Stimulated activated CD4-positive, alpha-beta T cell treated with anti-CD3 and anti-CD28 coated beads, Interleukin-15, amount 100 ng/mL, for 24 hours (primary cell): ENCODE measurements around the gene PDILT.
"Not testable (repeated sequence)": the region's sequence is repeated elsewhere in the genome, so short reads cannot be mapped to it uniquely, and the experiment has no call there.

Experiments
- DNase-seq: peaks from one replicate; pipeline ENCODE4 v3.0.0-alpha.2; 2020

Gene PDILT

GRCh38 chr16:20355114-20355782 lies 49.3 kb downstream of the PDILT start:
- no peak for DNase-seq

GRCh38 chr16:20353379-20353778 lies 51.2 kb downstream of the PDILT start:
- no peak for DNase-seq

DNA sequence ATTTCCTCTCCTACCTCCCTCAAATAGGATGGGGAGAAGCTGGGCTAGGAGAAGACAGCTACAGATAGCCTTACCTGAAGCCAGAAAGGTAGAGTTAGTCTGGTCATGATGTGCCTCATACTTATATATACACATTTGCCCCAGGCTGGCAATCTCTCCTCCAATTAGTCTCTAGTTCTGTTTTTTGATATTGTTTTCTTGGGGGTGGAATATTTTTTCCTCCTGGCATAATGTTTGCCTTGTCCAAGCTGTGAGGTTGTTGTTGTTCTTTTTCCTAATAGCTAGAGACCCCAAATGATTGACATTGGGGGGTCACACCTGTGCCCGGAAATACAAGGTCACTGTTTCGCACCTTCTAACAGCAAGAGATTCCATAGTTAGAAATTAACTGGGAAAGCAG lies 51.9 kb downstream of the PDILT start, which contains the start of gene UMOD:
Gene UMOD (minus strand): TSS at position 101 of the 400 bp plus-strand sequence. CDS start 1,978 bp downstream, outside the sequence.
- no peak for DNase-seq

DNA sequence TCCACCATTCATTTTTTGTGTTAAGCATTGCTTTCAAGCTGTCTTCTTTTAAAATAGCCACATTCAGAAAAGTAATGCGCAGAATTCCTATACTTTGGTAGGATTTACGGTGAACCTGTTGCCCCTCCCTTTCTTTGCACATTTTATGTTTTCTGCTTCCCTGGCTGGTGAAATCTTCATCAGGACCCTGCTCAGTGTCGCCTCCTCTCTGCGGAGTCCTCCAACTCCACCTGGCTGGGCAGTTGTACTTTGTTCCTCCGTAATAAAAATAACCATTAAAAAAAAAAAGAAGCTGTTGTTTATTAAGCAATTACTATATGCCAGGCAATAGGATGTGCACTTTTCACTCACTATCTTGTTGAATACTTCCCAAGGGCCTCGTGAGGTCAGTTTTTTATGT lies 54.9 kb downstream of the PDILT start:
- DNase-seq, result no peak

DNA sequence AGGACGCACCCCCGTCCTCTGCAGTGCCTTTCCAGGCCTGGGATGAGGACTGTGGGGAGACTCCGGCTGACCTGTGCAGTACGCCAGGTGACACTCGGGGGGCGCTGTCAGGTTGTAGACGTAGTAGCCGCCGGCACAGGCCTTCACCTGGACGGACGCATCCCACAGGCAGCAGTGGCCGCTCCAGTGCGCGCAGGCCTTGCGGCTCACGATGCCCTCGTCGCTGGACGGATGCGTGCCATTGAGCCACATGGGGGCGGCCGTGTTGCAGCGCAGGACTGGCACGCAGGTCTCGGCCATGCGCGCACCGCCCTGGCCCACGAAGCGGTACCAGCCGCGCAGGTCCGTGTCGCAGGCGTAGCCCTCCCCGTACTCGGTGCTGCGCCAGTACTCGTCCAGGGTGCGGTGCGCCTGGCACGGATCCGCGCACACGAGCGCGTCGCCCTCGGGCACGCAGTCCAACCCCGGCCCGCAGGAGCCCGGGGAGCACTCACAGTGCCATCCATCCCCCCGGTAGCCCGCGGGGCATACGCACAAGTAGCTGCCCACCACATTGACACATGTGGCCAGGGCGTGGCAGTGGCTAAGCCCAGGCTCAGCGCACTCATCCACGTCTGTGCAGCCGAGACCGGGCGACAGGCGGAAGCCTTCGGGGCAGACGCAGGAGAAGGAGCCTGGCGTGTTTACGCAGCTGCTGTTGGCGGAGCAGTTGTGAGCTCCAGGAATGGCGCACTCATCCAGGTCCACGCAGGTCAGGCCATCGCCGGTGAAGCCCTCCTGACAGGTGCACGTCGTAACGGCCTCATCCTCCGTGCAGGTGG lies 56.0 kb downstream of the PDILT start:
- peak; percentile 4 for DNase-seq

- no peak for DNase-seq
Measured at GRCh38 chr16:20347666-20348364, 56.7 kb downstream of the PDILT start.

DNA sequence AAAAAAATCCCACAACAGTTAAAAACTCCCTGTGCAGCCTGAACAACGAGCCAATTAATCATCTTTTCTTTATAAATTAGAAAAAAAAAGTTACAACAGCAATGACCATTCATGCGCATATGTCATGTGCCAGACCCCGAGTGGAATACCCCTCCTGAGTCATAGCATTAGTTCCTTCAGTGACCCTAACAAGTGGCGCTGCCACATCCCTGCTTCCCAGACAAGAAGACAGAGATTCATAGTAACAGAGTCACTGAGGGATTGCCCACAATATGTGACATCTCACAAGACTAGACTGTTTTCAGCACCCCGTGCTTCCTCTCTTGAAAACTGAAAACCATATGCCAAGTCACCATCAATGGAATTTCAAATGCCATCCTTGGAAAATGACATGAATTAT lies 59.9 kb downstream of the PDILT start:
- DNase-seq, result no peak

DNA sequence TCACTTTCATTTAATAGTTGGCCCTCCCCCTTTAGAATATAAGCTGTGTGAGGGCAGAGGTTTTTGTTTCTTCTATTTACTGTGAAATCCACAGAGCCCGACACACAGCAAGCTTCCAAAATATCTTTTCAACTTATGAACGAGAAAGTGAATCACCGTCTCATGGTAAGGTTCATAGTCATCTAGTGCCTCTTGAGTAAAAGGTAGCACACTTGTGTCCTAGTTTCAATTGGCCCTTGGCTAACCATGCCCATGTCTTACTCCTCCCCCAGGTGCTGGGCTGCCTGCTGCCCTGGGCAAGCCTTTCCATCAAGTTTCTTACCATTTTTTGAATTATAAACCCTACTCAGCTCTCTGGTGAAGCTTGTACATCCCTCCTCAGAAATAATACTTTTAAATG lies 64.8 kb downstream of the PDILT start:
- no peak for DNase-seq

DNA sequence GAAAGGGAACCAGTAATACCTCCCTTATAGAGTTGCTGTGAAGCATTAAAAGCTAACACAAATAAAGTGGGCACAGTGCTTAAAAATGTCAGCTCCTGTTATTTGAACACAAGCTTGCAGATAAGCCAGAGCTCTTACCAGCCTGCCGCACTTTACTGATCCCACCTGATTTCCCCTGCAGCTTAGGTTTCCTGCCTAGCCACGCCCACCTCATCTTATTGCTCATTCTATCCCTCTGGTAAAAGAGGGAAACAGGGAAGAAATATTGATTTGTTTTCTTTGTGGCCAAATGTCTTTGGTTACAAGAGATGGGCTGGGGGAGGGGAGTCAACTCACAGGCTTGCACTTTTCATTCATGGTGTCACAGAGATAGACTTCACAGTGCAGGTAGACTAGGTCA lies 67.6 kb downstream of the PDILT start:
- no peak for DNase-seq

DNA sequence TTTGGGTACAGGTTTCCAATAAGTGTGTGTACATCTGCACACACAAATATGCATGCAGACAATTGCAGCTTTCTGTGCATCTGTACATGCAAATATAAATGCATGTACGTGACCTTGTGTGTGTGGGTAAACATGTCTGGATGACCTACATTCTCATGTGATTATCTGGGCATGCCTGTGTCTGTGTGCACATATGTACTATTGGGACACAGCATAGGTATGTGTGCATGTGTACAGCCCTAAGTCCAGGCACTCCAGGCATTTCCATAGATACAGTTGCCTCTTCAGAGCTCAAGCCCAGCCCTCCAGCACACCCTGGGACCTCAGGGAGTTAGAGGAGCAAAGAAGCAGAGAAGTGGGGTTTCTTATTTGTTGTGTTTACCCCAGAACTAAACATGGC lies 70.1 kb downstream of the PDILT start:
- no peak for DNase-seq

GRCh38 chr16:20333120-20333519 lies 71.4 kb downstream of the PDILT start:
- no peak for DNase-seq

DNA sequence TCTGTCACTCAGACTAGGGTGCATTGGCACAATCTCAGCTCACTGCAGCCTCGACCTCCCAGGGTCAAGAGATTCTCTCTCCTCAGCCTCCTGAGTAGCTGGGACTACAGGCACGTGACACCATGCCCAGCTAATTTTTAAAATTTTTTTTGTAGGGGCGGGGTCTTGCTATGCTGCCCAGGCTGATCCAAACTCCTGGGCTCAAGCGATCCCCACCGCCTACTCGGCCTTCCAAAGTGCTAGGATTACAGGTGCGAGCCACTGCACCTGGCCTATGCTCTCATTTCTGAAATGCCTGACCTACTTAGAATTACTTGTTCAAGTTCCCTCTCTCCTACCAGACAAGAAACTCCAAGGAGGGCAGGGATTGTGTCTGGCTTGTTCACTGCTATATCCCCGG lies 72.1 kb downstream of the PDILT start:
- no peak for DNase-seq

GRCh38 chr16:20331635-20332034 lies 72.9 kb downstream of the PDILT start:
- no peak for DNase-seq

GRCh38 chr16:20329392-20330138 lies 75.0 kb downstream of the PDILT start:
- no peak for DNase-seq

DNA sequence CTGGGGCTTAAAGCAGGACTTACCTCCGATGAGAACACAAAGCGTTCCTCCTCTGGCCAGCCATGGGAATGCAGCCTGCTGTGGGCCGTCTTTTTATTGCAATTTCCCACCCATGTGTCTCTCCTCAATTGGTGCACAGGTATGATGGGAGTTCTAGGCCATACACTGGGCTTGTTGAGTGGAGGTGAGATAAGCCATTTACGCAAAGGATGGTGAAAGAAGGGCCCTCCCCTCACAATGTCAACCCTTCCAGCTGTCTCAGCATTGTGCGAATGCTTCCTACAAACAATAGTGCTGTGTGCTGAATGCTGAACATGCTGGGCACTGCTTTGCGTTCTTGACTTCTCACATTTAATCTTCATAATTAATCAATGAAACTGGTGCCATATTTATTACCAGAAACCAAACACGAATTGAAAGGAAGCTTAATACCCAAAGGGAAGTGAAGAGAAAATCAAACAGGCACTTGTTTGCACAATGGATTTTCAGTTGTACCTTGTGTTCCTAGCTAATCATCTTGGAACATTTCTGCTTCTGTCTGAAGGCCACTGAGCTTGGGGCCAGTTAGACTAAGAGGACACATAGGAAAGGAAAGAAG lies 77.0 kb downstream of the PDILT start, which contains the start of gene GP2:
Gene GP2 (minus strand): TSS at position 70 of the 598 bp plus-strand sequence. CDS start 1,082 bp downstream, outside the sequence.
- DNase-seq, result no peak

- no peak for DNase-seq
Measured at GRCh38 chr16:20326321-20326720, 78.2 kb downstream of the PDILT start.

GRCh38 chr16:20325005-20325404 lies 79.5 kb downstream of the PDILT start:
- no peak for DNase-seq

- DNase-seq, result no peak
Measured at GRCh38 chr16:20323591-20324117, 80.9 kb downstream of the PDILT start.

DNA sequence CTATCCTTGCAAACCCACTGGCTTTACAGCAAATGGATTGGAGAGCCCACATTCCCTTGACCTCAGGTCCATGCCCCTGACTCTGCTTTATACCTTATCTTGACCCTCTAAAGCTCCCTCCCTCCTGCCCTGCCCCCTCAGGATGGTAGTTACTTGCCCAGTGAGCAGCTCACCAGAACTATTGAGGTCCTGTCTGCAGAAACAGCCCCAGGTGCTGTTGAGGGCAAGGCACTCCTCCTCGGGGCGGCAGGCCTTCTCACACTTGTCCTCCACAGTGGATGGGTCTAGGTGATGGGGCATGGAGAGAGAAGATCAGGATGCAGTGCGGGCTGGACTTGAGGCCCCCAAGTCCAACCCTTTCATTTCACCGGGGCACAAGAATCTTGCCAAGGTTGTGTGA lies 81.8 kb downstream of the PDILT start:
- no peak for DNase-seq

- DNase-seq, result no peak
Measured at GRCh38 chr16:20321671-20322070, 82.9 kb downstream of the PDILT start.

DNA sequence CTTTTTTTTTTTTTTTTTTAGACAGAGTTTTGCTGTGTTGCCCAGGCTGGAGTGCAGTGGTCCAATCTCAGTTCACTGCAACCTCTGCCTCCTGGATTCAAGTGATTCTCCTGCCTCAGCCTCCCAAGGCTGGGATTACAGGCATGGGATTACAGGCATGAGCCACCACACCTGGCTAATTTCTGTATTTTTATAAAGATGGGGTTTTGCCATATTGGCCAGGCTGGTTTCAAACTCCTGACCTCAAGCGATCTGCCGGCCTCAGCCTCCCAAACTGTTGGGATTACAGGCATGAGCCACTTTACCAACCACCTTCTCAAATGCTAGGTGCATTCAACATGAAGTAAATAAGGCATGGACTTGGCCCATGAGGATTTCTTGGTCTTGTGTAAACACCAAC lies 83.5 kb downstream of the PDILT start:
- not testable (repeated sequence) for DNase-seq

- no peak for DNase-seq
Measured at GRCh38 chr16:20320592-20320991, 83.9 kb downstream of the PDILT start.
